ENCODE results near the gene RFX4. TPM values are rescaled to one million over a fixed set of nuclear protein-coding genes. Genes with fewer than 3 reads are reported as not detected.

Gene RFX4
- total and polyA plus RNA-seq, 9 of the 15 experiments (the other 6 are each of a cell fraction or from before 2014, with no cell fraction given), result not detected

DNA sequence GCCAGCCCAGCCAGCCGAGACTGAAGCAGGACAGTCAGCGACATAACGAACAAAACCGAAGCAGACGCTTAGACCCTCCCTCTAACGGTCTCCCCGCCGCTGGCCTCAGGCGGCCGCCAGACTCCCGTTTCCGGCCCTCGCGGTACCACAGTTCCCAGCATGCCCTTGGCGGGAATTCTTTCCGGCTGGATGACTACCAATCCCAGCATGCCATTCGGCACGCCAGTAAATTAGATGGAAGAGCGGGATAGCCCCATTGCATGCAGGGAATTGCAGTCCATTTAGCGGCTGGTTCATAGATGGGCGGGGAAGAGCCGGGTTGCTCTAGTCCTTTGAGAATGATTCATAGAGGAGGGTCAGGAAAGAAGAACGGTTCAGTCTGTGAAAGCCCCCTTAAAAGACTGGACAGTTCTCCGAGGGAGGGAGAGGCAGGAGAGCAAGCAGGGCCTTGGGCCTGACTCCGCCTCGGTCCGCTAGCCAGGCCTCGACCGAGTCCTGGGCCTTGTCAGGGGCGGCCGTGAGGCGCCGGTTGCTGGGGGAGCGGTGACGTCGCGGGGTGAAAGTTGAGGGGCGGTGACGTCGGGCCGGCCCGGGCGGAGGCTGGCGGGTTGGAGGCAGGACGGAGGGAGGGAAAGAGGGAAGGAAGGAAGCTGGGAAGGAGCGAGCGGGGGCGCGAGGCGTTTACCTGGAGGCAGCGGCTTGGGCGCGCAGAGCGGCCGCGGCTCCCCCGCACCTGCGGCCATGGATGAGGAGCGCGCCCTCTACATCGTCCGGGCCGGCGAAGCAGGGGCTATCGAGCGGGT, 191.4 kb downstream of the RFX4 start, which contains the start of gene RIC8B (continued):
- TF ChIP-seq ZNF695 (CRISPR knock-in tag; IDR thresholded peaks at IDR 0.05) (no peak), EZH2 (IDR thresholded peaks at IDR 0.05; ENCODE audit: borderline replicate concordance, low read depth, low read length) (no peak), FUS (optimal IDR thresholded peaks at IDR 0.05; ENCODE audit: low read depth, low read length) (no peak), GATAD2A (IDR thresholded peaks at IDR 0.05) (no peak), DIDO1 (tag; IDR thresholded peaks at IDR 0.05; ENCODE audit: low read depth) (peak; percentile 43; the same call in 1 of the 2 replicates), ZNF316 (IDR thresholded peaks at IDR 0.05) (peak; percentile 17; the same call in 1 of the 2 replicates), HDAC2 (IDR thresholded peaks at IDR 0.05) (no peak; the same call in 1 of the 2 replicates), CBFA2T2 (conservative IDR thresholded peaks at IDR 0.05) (no peak), FIP1L1 (IDR thresholded peaks at IDR 0.05; ENCODE audit: low read depth, low read length, poor library complexity, severe bottlenecking) (peak; percentile 60), POLR2B (IDR thresholded peaks at IDR 0.05; ENCODE audit: low read depth, partially characterized antibody) (peak; percentile 78), SRSF1 (IDR thresholded peaks at IDR 0.05; ENCODE audit: low read depth, low read length) (no peak), TCFL5 (CRISPR knock-in tag; conservative IDR thresholded peaks at IDR 0.05) (no peak), PRMT5 (CRISPR knock-in tag; IDR thresholded peaks at IDR 0.05) (no peak), GABPA (tag; conservative IDR thresholded peaks at IDR 0.05; ENCODE audit: low read depth) (peak; percentile 91), PRPF4 (IDR thresholded peaks at IDR 0.05; ENCODE audit: insufficient read depth, low read depth, low read length, poor library complexity, severe bottlenecking) (no peak), ZNF12 (CRISPR knock-in tag; IDR thresholded peaks at IDR 0.05) (no peak), KHSRP (IDR thresholded peaks at IDR 0.05) (peak; percentile 61; the same call in 1 of the 2 replicates), ELF1 (tag; IDR thresholded peaks at IDR 0.05) (peak; percentile 91), SMAD1 (IDR thresholded peaks at IDR 0.05; ENCODE audit: low read depth, low read length, partially characterized antibody) (peak; percentile 30), CBFB (CRISPR knock-in tag; IDR thresholded peaks at IDR 0.05) (no peak), SP2 (IDR thresholded peaks at IDR 0.05; ENCODE audit: extremely low read depth, low read depth, low read length, poor library complexity, severe bottlenecking) (no peak), SMARCE1 (IDR thresholded peaks at IDR 0.05) (0 out of 2 replicates have a peak, but pooled peaks have one; percentile 33), TBP (optimal IDR thresholded peaks at IDR 0.05; ENCODE audit: low read depth, low read length) (peak; percentile 87), CREB1 (IDR thresholded peaks at IDR 0.05) (peak; percentile 91), CREB1 (CRISPR knock-in tag; IDR thresholded peaks at IDR 0.05) (peak; percentile 90), NFIC (IDR thresholded peaks at IDR 0.05) (peak; percentile 24; the same call in 1 of the 2 replicates)
- TF ChIP-seq, protein P1, sequence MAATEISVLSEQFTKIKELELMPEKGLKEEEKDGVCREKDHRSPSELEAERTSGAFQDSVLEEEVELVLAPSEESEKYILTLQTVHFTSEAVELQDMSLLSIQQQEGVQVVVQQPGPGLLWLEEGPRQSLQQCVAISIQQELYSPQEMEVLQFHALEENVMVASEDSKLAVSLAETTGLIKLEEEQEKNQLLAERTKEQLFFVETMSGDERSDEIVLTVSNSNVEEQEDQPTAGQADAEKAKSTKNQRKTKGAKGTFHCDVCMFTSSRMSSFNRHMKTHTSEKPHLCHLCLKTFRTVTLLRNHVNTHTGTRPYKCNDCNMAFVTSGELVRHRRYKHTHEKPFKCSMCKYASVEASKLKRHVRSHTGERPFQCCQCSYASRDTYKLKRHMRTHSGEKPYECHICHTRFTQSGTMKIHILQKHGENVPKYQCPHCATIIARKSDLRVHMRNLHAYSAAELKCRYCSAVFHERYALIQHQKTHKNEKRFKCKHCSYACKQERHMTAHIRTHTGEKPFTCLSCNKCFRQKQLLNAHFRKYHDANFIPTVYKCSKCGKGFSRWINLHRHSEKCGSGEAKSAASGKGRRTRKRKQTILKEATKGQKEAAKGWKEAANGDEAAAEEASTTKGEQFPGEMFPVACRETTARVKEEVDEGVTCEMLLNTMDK (IDR thresholded peaks at IDR 0.05; ENCODE audit: borderline replicate concordance, insufficient read depth, low read depth, low read length, poor library complexity, severe bottlenecking), result peak; percentile 37
- TF ChIP-seq, protein P2, sequence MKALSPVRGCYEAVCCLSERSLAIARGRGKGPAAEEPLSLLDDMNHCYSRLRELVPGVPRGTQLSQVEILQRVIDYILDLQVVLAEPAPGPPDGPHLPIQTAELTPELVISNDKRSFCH (CRISPR knock-in tag; IDR thresholded peaks at IDR 0.05), result no peak
- TF ChIP-seq, protein P2 (tag; IDR thresholded peaks at IDR 0.05), result peak; percentile 22; the same call in 1 of the 2 replicates
